Stimulated activated CD8-positive, alpha-beta memory T cell treated with anti-CD3 and anti-CD28 coated beads, Interleukin-12 subunit alpha, Interleukin-12 subunit beta, amount 100 ng/mL, for 1 hour (primary cell): ENCODE results near the gene SEC11C.
"Not testable (repeated sequence)": the region's sequence is repeated elsewhere in the genome, so short reads cannot be mapped to it uniquely, and the experiment has no call there.

Experiments used
- DNase-seq: peaks from one replicate; pipeline ENCODE4 v3.0.0-alpha.2; 2020; ENCODE audit warnings: low read depth

Gene SEC11C

GRCh38 chr18:59139615-59140301 is at the start of gene SEC11C:
Gene SEC11C (plus strand): TSS chr18:59139884. CDS start chr18:59139949, 65 bp downstream.
- peak; percentile 89 for DNase-seq

- DNase-seq: no peak
Observed at GRCh38 chr18:59090966-59091603, 48.6 kb upstream of the SEC11C start.

DNA sequence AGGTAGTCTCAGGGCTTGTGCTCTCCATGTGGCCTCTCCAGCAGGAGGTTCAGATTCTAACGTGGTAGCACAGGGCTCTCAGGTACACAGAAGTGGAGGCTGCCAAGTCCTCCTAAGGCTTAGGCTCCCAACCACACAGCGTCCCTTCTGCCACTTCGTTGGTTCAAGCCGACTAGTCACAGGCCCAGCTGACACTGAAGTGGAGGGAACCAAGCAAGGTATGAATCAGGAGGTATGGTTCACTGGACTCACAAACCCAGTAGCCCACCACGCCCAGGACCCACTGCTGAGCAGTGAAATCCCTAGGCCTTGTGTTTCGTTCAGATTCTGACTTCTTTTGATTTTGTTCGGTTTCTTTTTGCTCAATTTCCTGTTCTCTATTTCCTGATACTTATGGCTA is 46.0 kb upstream of the SEC11C start:
- DNase-seq: no peak

- DNase-seq: no peak
Observed at GRCh38 chr18:59094569-59094968, 45.1 kb upstream of the SEC11C start.

- DNase-seq: no peak
Observed at GRCh38 chr18:59096098-59096789, 43.4 kb upstream of the SEC11C start.

DNA sequence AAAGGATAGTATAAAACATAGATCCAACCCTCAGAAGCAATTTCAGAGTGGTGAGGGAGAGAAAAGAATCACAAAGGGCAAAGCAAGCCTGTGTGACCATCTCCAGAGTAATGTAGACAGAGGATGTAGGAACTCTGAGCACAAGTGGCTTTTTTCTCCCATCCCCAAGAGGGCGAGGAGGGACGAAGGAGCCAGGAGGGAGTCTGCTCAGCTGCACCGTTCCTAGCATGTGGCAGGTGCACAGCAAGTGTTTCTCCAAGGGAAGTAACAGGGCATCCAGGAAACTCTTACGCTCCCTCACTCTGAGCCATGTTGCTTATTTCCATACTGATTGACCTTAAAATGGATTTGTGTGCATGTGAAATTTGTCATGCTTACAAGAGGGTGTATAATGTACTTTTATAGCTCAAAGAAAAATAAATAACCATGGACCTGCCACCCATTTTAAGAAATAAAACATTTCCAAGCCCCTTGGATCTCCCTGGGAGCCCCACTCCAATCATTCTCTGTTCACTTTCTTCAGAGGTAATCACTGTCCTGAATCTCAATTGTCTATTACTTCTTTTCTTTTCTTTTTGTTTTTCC is 37.8 kb upstream of the SEC11C start:
- no peak for DNase-seq

- DNase-seq: no peak
Observed at GRCh38 chr18:59109375-59109774, 30.3 kb upstream of the SEC11C start.

DNA sequence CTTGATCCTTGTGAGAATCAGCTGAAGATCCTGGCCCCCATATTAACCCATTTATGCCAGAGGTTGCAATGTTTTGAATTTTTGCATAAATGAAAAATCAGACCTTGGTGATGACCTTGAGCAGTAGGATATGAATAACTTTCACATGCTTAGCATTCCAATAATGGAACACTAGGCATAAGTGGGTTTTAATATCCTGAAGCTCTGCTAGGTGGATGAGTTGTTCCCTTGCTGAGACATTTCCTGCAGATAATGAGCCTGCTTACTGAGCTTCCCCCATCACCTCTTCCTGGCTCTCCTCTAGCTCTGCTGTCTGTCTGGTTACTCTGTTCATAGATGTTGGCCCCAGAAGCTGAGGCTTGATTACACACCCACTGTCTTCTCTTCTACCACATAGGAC is 25.5 kb upstream of the SEC11C start:
- no peak for DNase-seq

GRCh38 chr18:59123588-59124369 is 15.9 kb upstream of the SEC11C start:
- no peak for DNase-seq

DNA sequence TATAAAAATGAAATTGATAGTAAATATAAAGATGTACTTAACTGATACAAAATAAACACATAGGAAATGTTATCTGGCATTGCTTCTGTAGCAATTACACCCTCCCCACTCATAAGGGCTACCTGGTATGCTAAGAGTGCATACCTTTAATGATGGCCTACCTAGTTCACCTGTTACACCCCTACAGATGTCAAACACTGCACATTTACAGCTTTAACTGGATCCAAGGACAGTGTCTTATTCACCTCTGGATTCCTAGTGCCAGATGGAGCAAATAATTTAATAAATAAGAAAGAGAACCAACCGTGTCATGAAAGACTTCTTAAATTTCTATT is 15.3 kb upstream of the SEC11C start:
- DNase-seq: no peak

DNA sequence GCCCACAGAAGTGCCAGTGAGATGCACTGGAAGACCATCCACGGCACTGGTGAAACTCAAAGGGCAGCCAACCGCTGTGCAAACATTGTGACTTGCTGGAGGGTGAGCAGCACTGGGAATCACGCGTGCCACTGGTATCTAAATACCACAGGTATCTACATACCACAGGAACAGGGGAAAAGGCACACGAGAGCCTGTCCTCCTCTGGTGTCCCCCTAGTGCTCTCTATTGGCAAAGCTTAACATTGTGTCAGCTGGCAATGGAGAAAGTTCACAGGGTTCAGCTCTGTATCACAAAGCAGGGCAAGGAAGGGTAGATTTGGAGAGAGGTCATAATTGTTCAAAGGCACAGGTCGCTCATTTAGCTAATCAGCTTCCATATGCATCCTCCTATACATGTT is 12.6 kb upstream of the SEC11C start:
- DNase-seq: no peak

GRCh38 chr18:59129951-59130703 is 9.6 kb upstream of the SEC11C start:
- DNase-seq: no peak

DNA sequence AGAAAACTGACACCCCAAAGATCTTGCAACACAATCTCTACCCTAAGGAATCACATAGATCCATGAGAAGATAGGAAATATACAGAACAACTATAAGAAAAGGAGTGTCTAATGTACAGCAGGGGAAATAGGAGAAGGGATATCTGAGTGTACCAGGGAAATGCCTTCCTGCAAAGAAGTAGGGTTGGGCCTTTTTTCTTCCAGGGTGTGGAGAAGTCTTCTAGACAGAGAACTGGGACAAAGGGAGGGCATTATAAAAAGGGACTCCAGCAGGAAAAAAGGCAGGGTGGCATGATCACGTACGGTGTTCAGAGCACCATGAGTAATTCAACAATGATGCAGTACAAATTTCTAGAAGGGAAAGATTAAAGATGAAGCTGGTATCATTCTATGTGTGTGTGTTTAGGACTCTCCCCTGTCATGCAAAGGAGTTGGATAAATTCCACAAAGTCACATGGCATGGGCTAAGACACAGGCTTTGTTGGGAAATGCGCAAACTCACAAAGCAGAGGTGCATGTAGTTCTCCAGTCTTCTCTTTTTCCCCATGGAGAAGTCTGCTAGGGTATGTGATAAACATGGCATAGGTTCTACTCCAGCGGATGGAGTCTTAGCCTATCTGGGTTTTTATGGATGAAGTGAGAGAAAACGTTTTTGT is 6.7 kb upstream of the SEC11C start:
- no peak for DNase-seq

DNA sequence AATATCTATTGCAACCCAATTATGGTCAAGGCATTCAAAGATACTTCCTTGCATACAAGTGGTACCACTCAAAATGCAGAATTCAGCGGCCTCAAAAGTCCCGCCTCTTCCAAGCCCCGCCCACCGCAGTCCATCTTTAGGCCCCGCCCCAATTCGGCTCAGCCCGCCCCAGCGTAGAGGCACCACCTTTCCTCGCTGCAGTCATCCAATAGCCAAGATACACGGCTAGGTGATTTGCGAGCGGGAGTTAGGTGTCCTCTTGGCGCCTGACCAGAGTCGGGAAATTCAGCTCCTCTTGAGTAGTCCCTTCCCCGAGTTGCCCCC is 431 bp upstream of the SEC11C start:
- peak; percentile 89 for DNase-seq

- DNase-seq: peak; percentile 2
Observed at GRCh38 chr18:59140302-59140885, 710 bp downstream of the SEC11C start.

GRCh38 chr18:59141294-59142068 is 1.8 kb downstream of the SEC11C start:
- DNase-seq: no peak

- no peak for DNase-seq
Observed at GRCh38 chr18:59142274-59142673, 2.6 kb downstream of the SEC11C start.

- DNase-seq: not testable (repeated sequence)
Observed at GRCh38 chr18:59142800-59143416, 3.2 kb downstream of the SEC11C start.

DNA sequence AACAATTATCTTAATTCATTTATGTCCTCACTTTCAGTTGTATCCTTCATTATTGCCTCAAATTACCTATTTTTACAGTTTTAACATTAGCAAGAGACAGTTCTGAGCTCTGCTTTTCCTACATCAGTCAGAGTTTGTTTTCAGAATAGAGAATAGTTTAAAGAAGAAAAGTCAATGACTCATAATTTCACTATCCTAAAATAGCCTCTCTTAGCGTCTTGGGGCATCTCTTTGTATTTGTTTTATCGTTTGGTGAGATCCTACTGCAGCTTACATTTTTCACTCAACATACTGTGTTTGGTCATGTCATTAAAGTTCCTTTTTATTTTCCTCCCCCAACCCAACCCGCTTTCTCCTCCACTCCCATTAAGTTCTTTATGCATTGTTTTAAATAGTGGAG is 3.8 kb downstream of the SEC11C start:
- DNase-seq: no peak

DNA sequence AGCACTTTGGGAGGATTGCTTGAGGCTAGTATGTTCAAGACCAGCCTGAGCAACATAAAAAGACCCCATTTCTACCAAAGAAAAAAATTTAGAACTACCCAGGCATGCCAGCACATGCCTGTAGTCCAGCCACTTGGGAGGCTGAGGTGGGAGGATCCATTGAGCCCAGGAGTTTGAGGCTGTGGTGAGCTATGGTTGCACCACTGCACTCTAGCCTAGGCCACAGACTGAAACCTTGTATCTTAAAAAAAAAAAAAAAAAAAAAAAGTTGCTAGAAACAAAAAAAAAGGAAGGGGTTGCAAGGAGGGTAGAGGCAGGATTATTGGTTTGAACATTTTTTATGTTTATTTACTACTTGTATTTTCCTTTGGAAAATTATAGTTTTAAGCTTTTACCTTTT is 4.8 kb downstream of the SEC11C start:
- DNase-seq: no peak
